NCI-H526 (cell line): ENCODE results near the gene SCAMP4.

Source experiments
- DNase-seq, 2 experiments: peaks; one replicate each; lab custom pipeline; 2025; lab: John Stamatoyannopoulos, UW

SCAMP4 gene

GRCh38 chr19:1938071-1938470, 32.9 kb downstream of the SCAMP4 start:
- no peak for DNase-seq

GRCh38 chr19:1941146-1942077, 36.2 kb downstream of the SCAMP4 start, which contains the start of gene CSNK1G2:
Gene CSNK1G2 (plus strand): TSS chr19:1941172. CDS start chr19:1969773, 28,601 bp downstream.
- no peak for DNase-seq

- DNase-seq: peak in 1 of 2 experiments; percentile 69
Observed at GRCh38 chr19:1942078-1942933, 37.1 kb downstream of the SCAMP4 start.

- no peak for DNase-seq
Observed at GRCh38 chr19:1942934-1943555, 37.8 kb downstream of the SCAMP4 start.

GRCh38 chr19:1943661-1944087, 38.5 kb downstream of the SCAMP4 start:
- no peak for DNase-seq

GRCh38 chr19:1944088-1944915, 39.1 kb downstream of the SCAMP4 start:
- DNase-seq: no peak

GRCh38 chr19:1944916-1945561, 39.8 kb downstream of the SCAMP4 start:
- no peak for DNase-seq

GRCh38 chr19:1945899-1946298, 40.7 kb downstream of the SCAMP4 start:
- DNase-seq: peak in 1 of 2 experiments; percentile 75

GRCh38 chr19:1947651-1948209, 42.5 kb downstream of the SCAMP4 start:
- DNase-seq: no peak

- no peak for DNase-seq
Observed at GRCh38 chr19:1949304-1950101, 44.3 kb downstream of the SCAMP4 start.

- no peak for DNase-seq
Observed at GRCh38 chr19:1950640-1951039, 45.4 kb downstream of the SCAMP4 start.

- no peak for DNase-seq
Observed at GRCh38 chr19:1952635-1953034, 47.4 kb downstream of the SCAMP4 start.

- DNase-seq: no peak
Observed at GRCh38 chr19:1953037-1953436, 47.8 kb downstream of the SCAMP4 start.

- no peak for DNase-seq
Observed at GRCh38 chr19:1953441-1954094, 48.4 kb downstream of the SCAMP4 start.

GRCh38 chr19:1954532-1954933, 49.3 kb downstream of the SCAMP4 start:
- no peak for DNase-seq

GRCh38 chr19:1955171-1956121, 50.2 kb downstream of the SCAMP4 start:
- DNase-seq: no peak

GRCh38 chr19:1956122-1956494, 50.9 kb downstream of the SCAMP4 start:
- no peak for DNase-seq
